ENCODE results near the gene CAMTA2. TPM values are rescaled to one million over a fixed set of nuclear protein-coding genes. Genes with fewer than 3 reads are reported as not detected.

The CAMTA2 gene
- total RNA-seq, 1 donor from 2014 or later: 72.1 TPM

GRCh38 chr17:4950075-4950745 is 37.3 kb downstream of the CAMTA2 start:
- peak overlapping the region; percentile 93 to 99 for H3K27ac ChIP-seq
- peak overlapping the region; percentile 94 to 100 for H3K4me3 ChIP-seq
- peaks cover 10 to 16% of the 10 kb centered on the region in 2 donors for H3K36me3 ChIP-seq
- no peaks in the 10 kb centered on the region for H3K9me3 ChIP-seq
- no peak for TF ChIP-seq CTCF (IDR thresholded peaks at IDR 0.05)
- H3K4me1 ChIP-seq: peaks cover 15 to 43% of the 10 kb centered on the region in 2 donors
- intact Hi-C loops (cut with DNase I): no loop called here
- H3K27me3 ChIP-seq: no peaks in the 10 kb centered on the region
- DNase-seq (ENCODE audit: low spot score in 2 of 2): peak in 1 of 2 donors; percentile 76

GRCh38 chr17:4949321-4950074 is 38.0 kb downstream of the CAMTA2 start:
- H3K4me3 ChIP-seq: peak overlapping the region; percentile 94 to 100
- intact Hi-C loops (cut with DNase I): loop anchor here (1.0 kb wide), 1 partner anchor 48 kb away; the partner anchor contains the start of genes INCA1 and KIF1C
- H3K9me3 ChIP-seq: no peaks in the 10 kb centered on the region
- peak overlapping the region; percentile 93 to 99 for H3K27ac ChIP-seq
- TF ChIP-seq CTCF (IDR thresholded peaks at IDR 0.05): no peak
- peak; percentile 37 to 89 for DNase-seq (ENCODE audit: low spot score in 2 of 2)
- peaks cover 15 to 50% of the 10 kb centered on the region in 2 donors for H3K4me1 ChIP-seq
- H3K36me3 ChIP-seq: peaks cover 15 to 23% of the 10 kb centered on the region in 2 donors
- no peaks in the 10 kb centered on the region for H3K27me3 ChIP-seq

GRCh38 chr17:4948931-4949320 is 38.5 kb downstream of the CAMTA2 start:
- Histone ChIP-seq H3K36me3 (peaks cover 21 to 29% of the 10 kb centered on the region in 2 donors), H3K4me3 (peak overlapping the region; percentile 94 to 100), H3K4me1 (peaks cover 15 to 55% of the 10 kb centered on the region in 2 donors), H3K9me3 (no peaks in the 10 kb centered on the region), H3K27ac (peak overlapping the region; percentile 93 to 99), H3K27me3 (no peaks in the 10 kb centered on the region)
- intact Hi-C loops (cut with DNase I): loop anchor here (1.0 kb wide), 3 partner anchors 9 to 48 kb away; partner anchors contain the start of genes INCA1, KIF1C, RNF167 and SLC25A11
- no peak for TF ChIP-seq CTCF (IDR thresholded peaks at IDR 0.05)
- DNase-seq (ENCODE audit: low spot score in 2 of 2): peak; percentile 32 to 91

- peak; percentile 66 to 94 for DNase-seq (ENCODE audit: low spot score in 2 of 2)
- H3K27me3 ChIP-seq: no peaks in the 10 kb centered on the region
- peaks cover 15 to 49% of the 10 kb centered on the region in 2 donors for H3K4me1 ChIP-seq
- H3K4me3 ChIP-seq: peak within 1 kb of the TSS; percentile 94 to 100
- TF ChIP-seq CTCF (IDR thresholded peaks at IDR 0.05): no peak
- peak within 1 kb of the TSS; percentile 93 to 99 for H3K27ac ChIP-seq
- intact Hi-C loops (cut with DNase I): loop anchor here (1.0 kb wide), 2 partner anchors 8 to 19 kb away; partner anchors contain the start of genes RNF167, SLC25A11 and SPAG7
- H3K36me3 ChIP-seq: peaks cover 26 to 34% of the 10 kb centered on the region in 2 donors
- H3K9me3 ChIP-seq: no peaks in the 10 kb centered on the region
Observed at GRCh38 chr17:4948166-4948930, 39.1 kb downstream of the CAMTA2 start, which contains the start of gene PFN1. Gene PFN1, minus strand, starts transcription at chr17:4948530. Its CDS starts 136 bp downstream, at chr17:4948394.
